Body of pancreas (tissue), 4 donors: ENCODE results near the gene IKZF1. TPM values are rescaled to one million over a fixed set of nuclear protein-coding genes. Genes with fewer than 3 reads are reported as not detected.

Experiments
- ATAC-seq: fragments of 150-250 bp; one replicate; pipeline ENCODE4 v1.9.1; 2016
- DNase-seq, 4 donors: peaks; one replicate each; pipeline ENCODE4 v3.0.0-alpha.2; 2019
- H3K27ac ChIP-seq, 4 donors: fragments of 200-600 bp; sonication (generic); 1 replicate in 3 of 4; 2 replicates in 1 of 4; pipeline versions ENCODE4 v1.5.1 to v1.6.1; 2016 to 2019; ENCODE audit warnings: mild to moderate bottlenecking in 1 of 4, mixed read lengths in 1 of 4, moderate library complexity in 1 of 4
- H3K27me3 ChIP-seq, 2 donors: fragments of 200-600 bp; sonication (generic); one replicate each; pipeline ENCODE4 v1.6.0; 2016; ENCODE audit warnings: mild to moderate bottlenecking in 1 of 2
- H3K36me3 ChIP-seq, 2 donors: fragments of 200-600 bp; sonication (generic); replicated peaks in 1 of 2; 2 replicates each; pipeline ENCODE4 v1.5.1; 2016; ENCODE audit warnings: low read depth in 2 of 2; ENCODE audit not compliant: insufficient read depth in 1 of 2
- H3K4me1 ChIP-seq: fragments of 200-600 bp; sonication (generic); one replicate; pipeline ENCODE4 v1.6.0; 2016
- H3K4me3 ChIP-seq, 2 donors: fragments of 200-600 bp; sonication (generic); 1 replicate in 1 of 2; 2 replicates in 1 of 2; pipeline ENCODE4 v1.5.1; 2016 to 2019
- H3K9me3 ChIP-seq, 3 donors: fragments of 200-600 bp; sonication (generic); 1 replicate in 2 of 3; 2 replicates in 1 of 3; pipeline ENCODE4 v1.5.1; 2016
- CTCF ChIP-seq, 7 experiments: fragments of 450-650 bp in 4 of 7; fragments of 200-600 bp in 3 of 7; sonication (generic) in 3 of 7; IDR thresholded peaks; one replicate each; pipeline ENCODE4 v1.5.1; 2016 to 2019; ENCODE audit warnings: antibody characterized with exemption in 7 of 7
- POLR2A ChIP-seq, 3 donors: fragments of 450-650 bp; IDR thresholded peaks; one replicate each; pipeline ENCODE4 v1.6.1; 2016; ENCODE audit warnings: antibody characterized with exemption in 3 of 3, mild to moderate bottlenecking in 2 of 3
- WGBS, 2 donors: methylation state at CpG; one replicate each; pipeline ENCODE4 v1.1.5; 2017; 5-methylcytosine and 5-hydroxymethylcytosine counted together
- intact Hi-C: fragments of 100-400 bp; cut with DNase I; formaldehyde crosslinking; loops from one replicate; pipeline ENCODE4 v1.15.1; 2023
- total RNA-seq, 2 donors: library from RNA; depleted of rRNA; stranded (reverse); fragments of >200 nt; gene quantifications; one replicate each; pipeline ENCODE4 v1.1.0, GENCODE V29; 2016

IKZF1 gene
- total RNA-seq, 2 donors from 2014 or later = 3.9 to 16.5 TPM

DNA sequence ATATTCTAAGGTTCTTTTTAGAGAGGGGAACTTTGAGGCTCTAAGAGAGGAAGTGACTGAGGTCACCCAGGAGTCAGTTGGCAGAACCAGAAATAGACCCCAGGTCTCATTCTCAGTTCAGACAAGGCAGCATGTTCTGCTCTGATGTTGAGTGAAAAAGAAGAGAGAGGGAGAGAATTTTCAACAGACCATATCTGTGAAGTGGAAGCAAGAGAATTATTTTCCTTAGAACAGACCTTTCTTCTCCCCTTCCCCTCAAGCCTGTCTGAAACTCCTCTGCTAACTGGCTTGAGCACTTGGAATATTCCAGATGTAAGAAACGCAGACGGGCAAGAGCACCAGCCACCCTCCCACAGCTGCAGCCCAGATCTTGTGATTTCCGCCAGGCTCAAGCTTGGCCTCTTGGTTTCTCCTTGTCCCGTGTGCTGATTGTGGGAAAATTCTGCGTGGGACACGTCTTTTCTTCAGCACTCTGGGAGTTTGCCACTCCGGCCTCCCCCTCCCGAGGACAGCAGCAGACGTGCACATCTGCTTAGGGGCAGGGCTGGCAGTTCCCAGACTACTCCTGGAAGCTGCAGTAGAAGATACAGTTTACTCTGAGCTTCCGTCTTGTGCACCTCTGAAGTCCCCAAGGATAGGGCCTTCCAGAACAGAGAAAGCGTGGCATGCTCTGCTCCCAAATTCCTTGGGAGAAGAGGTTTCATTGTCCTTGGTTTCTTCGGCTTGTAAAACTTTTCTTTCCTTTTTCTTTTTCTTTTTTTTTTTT, 22.7 kb upstream of the IKZF1 start:
- Histone ChIP-seq H3K4me1 (no peaks in the 10 kb centered on the region), H3K27ac (peak overlapping the region in 1 of 4 donors; percentile 14), H3K36me3 (no peaks in the 10 kb centered on the region), H3K9me3 (no peaks in the 10 kb centered on the region), H3K4me3 (no peak overlapping the region), H3K27me3 (no peaks in the 10 kb centered on the region)
- WGBS, 2 donors = 52 to 54% methylated on average over 11 to 12 of the region's 12 CpGs
- TF ChIP-seq CTCF (IDR thresholded peaks at IDR 0.05) = no peak
- no peak for TF ChIP-seq POLR2A (IDR thresholded peaks at IDR 0.05)
- intact Hi-C loops = no loop called here
- DNase-seq (peak in 1 of 4 donors; percentile 31), ATAC-seq (no peak)

DNA sequence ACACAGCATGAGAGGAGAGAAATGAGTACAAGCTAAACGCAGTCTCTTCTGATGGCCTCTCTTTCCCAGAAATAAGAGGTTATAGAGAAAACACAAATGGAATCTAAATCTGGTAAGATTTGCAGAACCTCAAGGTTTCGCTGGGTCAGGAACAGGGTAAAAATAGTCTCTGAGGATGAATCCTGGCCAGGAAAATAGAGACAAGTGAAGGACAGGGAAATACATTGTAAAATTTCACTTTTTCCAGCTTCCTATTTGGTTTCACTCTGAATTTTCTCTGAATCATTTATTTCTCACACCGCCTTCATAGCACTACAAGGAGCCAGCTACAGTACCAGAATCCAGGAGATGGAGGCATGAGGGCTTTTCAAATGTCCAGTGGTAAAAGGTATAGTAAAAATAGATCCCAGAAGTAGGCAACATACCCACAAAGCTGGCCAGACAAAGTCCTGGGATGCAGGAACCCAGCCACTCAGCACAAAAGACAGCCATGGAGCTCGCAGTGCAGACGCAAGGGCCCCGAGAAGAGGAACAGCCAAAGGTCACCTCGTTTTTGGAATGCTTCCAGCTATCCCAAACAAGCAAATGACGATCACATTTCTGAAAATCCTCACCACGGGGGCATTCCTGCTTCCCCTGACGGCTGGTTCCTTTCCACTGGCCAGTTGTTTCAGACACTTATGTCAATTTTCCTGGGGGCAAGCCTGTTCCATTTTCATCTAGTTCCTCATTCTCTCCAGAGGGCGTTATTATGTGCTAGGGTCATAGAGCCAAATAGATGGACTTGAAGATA, 21.5 kb upstream of the IKZF1 start:
- intact Hi-C loops = no loop called here
- ATAC-seq (no peak), DNase-seq (peak in 1 of 4 donors; percentile 45)
- Histone ChIP-seq H3K9me3 (no peaks in the 10 kb centered on the region), H3K4me1 (no peaks in the 10 kb centered on the region), H3K36me3 (no peaks in the 10 kb centered on the region), H3K4me3 (no peak overlapping the region), H3K27ac (no peak overlapping the region), H3K27me3 (no peaks in the 10 kb centered on the region)
- 43 to 53% methylated on average over 11 of the region's 11 CpGs for WGBS, 2 donors
- TF ChIP-seq CTCF (IDR thresholded peaks at IDR 0.05) = no peak
- no peak for TF ChIP-seq POLR2A (IDR thresholded peaks at IDR 0.05)

GRCh38 chr7:50283731-50284130, 20.8 kb upstream of the IKZF1 start:
- Histone ChIP-seq H3K27me3 (no peaks in the 10 kb centered on the region), H3K9me3 (no peaks in the 10 kb centered on the region), H3K4me1 (no peaks in the 10 kb centered on the region), H3K36me3 (no peaks in the 10 kb centered on the region), H3K27ac (no peak overlapping the region), H3K4me3 (no peak overlapping the region)
- no peak for TF ChIP-seq POLR2A (IDR thresholded peaks at IDR 0.05)
- no peak for TF ChIP-seq CTCF (IDR thresholded peaks at IDR 0.05)
- no peak for ATAC-seq
- intact Hi-C loops = no loop called here
- 53 to 59% methylated on average over 4 of the region's 4 CpGs for WGBS, 2 donors
- no peak for DNase-seq

GRCh38 chr7:50284296-50284695, 20.2 kb upstream of the IKZF1 start:
- Histone ChIP-seq H3K27ac (no peak overlapping the region), H3K27me3 (no peaks in the 10 kb centered on the region), H3K36me3 (no peaks in the 10 kb centered on the region), H3K4me1 (no peaks in the 10 kb centered on the region), H3K9me3 (no peaks in the 10 kb centered on the region), H3K4me3 (no peak overlapping the region)
- ATAC-seq (no peak), DNase-seq (no peak)
- TF ChIP-seq POLR2A (IDR thresholded peaks at IDR 0.05) (no peak), CTCF (IDR thresholded peaks at IDR 0.05) (no peak)
- intact Hi-C loops = no loop called here
- WGBS, 2 donors = 65 to 68% methylated on average over 3 of the region's 3 CpGs
